Cardiac septum (tissue), 1 donor: ENCODE data around the gene SPECC1L. TPM values are rescaled to one million over a fixed set of nuclear protein-coding genes. Genes with fewer than 3 reads are reported as not detected.

Experiments used
- DNase-seq: peaks from one replicate; pipeline ENCODE4 v3.0.0-alpha.2; 2020; ENCODE audit warnings: low spot score
- intact Hi-C: fragments of 100-400 bp; cut with DNase I; formaldehyde crosslinking; loops from one replicate; pipeline ENCODE4 v1.14.0; 2022
- total RNA-seq: library from RNA; stranded (reverse); fragmentation: NEBNext Ultra II Directional; extraction: Animal tissue kit (Norgen Biotek cat#: 25700); gene quantifications from one replicate; pipeline ENCODE4 v1.2.1, GENCODE V29; 2021
- donor health status: DM: no; HTN: no; CAD: no.

Gene SPECC1L
- total RNA-seq, 1 donor from 2014 or later = 52.8 TPM

- peak; percentile 68 for DNase-seq
- intact Hi-C loops = loop anchor here (5.0 kb wide), 1 partner anchor 42 kb away; no protein-coding TSS in a partner anchor
Observed at GRCh38 chr22:24444729-24445466, 174.3 kb downstream of the SPECC1L start.

- intact Hi-C loops = no loop called here
- DNase-seq = peak; percentile 63
Observed at GRCh38 chr22:24445481-24446259, 175.0 kb downstream of the SPECC1L start.

- intact Hi-C loops = no loop called here
- no peak for DNase-seq
Observed at GRCh38 chr22:24446260-24446611, 175.6 kb downstream of the SPECC1L start.

GRCh38 chr22:24450610-24451009, 180.0 kb downstream of the SPECC1L start:
- intact Hi-C loops = no loop called here
- peak; percentile 19 for DNase-seq

- DNase-seq = no peak
- intact Hi-C loops = no loop called here
Observed at GRCh38 chr22:24451162-24451561, 180.5 kb downstream of the SPECC1L start.

- intact Hi-C loops = no loop called here
- DNase-seq = no peak
Observed at GRCh38 chr22:24453853-24454252, 183.2 kb downstream of the SPECC1L start.

- intact Hi-C loops = no loop called here
- DNase-seq = no peak
Observed at GRCh38 chr22:24455039-24455438, 184.4 kb downstream of the SPECC1L start.

- intact Hi-C loops = no loop called here
- DNase-seq = no peak
Observed at GRCh38 chr22:24455751-24456426, 185.3 kb downstream of the SPECC1L start.

- DNase-seq = no peak
- intact Hi-C loops = no loop called here
Observed at GRCh38 chr22:24457894-24458420, 187.3 kb downstream of the SPECC1L start.

GRCh38 chr22:24459911-24460310, 189.3 kb downstream of the SPECC1L start:
- no peak for DNase-seq
- intact Hi-C loops = no loop called here

- intact Hi-C loops = no loop called here
- DNase-seq = no peak
Observed at GRCh38 chr22:24460418-24461089, 189.9 kb downstream of the SPECC1L start.

- DNase-seq = no peak
- intact Hi-C loops = no loop called here
Observed at GRCh38 chr22:24463071-24463760, 192.6 kb downstream of the SPECC1L start.

GRCh38 chr22:24465566-24465965, 194.9 kb downstream of the SPECC1L start:
- intact Hi-C loops = loop anchor here (5.0 kb wide), 1 partner anchor 33 kb away; no protein-coding TSS in a partner anchor
- DNase-seq = no peak

GRCh38 chr22:24465975-24466374, 195.3 kb downstream of the SPECC1L start:
- intact Hi-C loops = loop anchor here (5.0 kb wide), 1 partner anchor 34 kb away; no protein-coding TSS in a partner anchor
- no peak for DNase-seq

GRCh38 chr22:24466716-24467328, 196.2 kb downstream of the SPECC1L start:
- intact Hi-C loops = loop anchor here (5.0 kb wide), 1 partner anchor 35 kb away; no protein-coding TSS in a partner anchor
- DNase-seq = no peak

- DNase-seq = no peak
- intact Hi-C loops = loop anchor here (5.0 kb wide), 1 partner anchor 35 kb away; no protein-coding TSS in a partner anchor
Observed at GRCh38 chr22:24467340-24467739, 196.7 kb downstream of the SPECC1L start.
